Naive thymus-derived CD8-positive, alpha-beta T cell (primary cell): ENCODE data around the gene AKAP10. TPM values are rescaled to one million over a fixed set of nuclear protein-coding genes. Genes with fewer than 3 reads are reported as not detected.
"Not testable (repeated sequence)": the region's sequence is repeated elsewhere in the genome, so short reads cannot be mapped to it uniquely, and the experiment has no call there.

Experiments
- ATAC-seq, 2 donors: fragments of 150-1000 bp; cut with Tn5 transposase in 1 of 2; sonication (Bioruptor Pico), chemical (Tn5 transposase) in 1 of 2; 1 replicate in 1 of 2; 2 replicates in 1 of 2; pipeline ENCODE4 v1.10.0; 2021; ENCODE audit warnings: mild to moderate bottlenecking in 2 of 2, moderate library complexity in 2 of 2
- POLR2A ChIA-PET: fragments of 350-600 bp; sonication (Branson Sonifier 250); formaldehyde crosslinking; loops from one replicate; lab custom pipeline; 2021; ENCODE audit warnings: antibody characterized with exemption; lab: Charles Lee
- DNase-seq, 10 donors: peaks; one replicate each; pipeline versions ENCODE4 v3.0.0 to v3.0.0-alpha.2; 2020 to 2022
- H3K27ac Mint-ChIP-seq, 10 donors: one replicate each; pipeline ENCODE4 v1.8.0; 2020 to 2022; ENCODE audit warnings: mild to moderate bottlenecking in 10 of 10, mixed read lengths in 10 of 10, moderate library complexity in 4 of 10, inconsistent platforms in 1 of 10
- H3K27me3 Mint-ChIP-seq, 5 donors: one replicate each; pipeline ENCODE4 v1.8.0; 2021 to 2022; ENCODE audit warnings: mixed read lengths in 5 of 5
- H3K36me3 Mint-ChIP-seq, 3 donors: one replicate each; pipeline ENCODE4 v1.8.0; 2020 to 2022; ENCODE audit warnings: mixed read lengths in 3 of 3, mild to moderate bottlenecking in 2 of 3, inconsistent platforms in 1 of 3
- H3K4me1 Mint-ChIP-seq, 4 donors: one replicate each; pipeline ENCODE4 v1.8.0; 2021 to 2022; ENCODE audit warnings: mixed read lengths in 4 of 4
- H3K4me3 Mint-ChIP-seq, 10 donors: one replicate each; pipeline ENCODE4 v1.8.0; 2020 to 2022; ENCODE audit warnings: mild to moderate bottlenecking in 10 of 10, mixed read lengths in 10 of 10, moderate library complexity in 6 of 10, inconsistent platforms in 1 of 10
- H3K9me3 Mint-ChIP-seq, 9 donors: one replicate each; pipeline ENCODE4 v1.8.0; 2020 to 2022; ENCODE audit warnings: mixed read lengths in 9 of 9, mild to moderate bottlenecking in 3 of 9, inconsistent platforms in 1 of 9, moderate library complexity in 1 of 9
- polyA plus RNA-seq, 3 donors: library from polyadenylated mRNA; unstranded; fragments of 300-500 nt; fragmentation: Illumina TruSeq; gene quantifications; one replicate each; pipeline ENCODE4 v1.2.3, GENCODE V29; 2021
- total RNA-seq, 8 experiments: library from RNA in 2 of 8; stranded (reverse) in 2 of 8; gene quantifications; one replicate each; pipeline ENCODE4 v1.2.3 and lab custom pipeline; 2021 to 2026

The AKAP10 gene
- total and polyA plus RNA-seq, 5 experiments from 2014 or later, result 15.3 to 71.9 (median 28.5) TPM

- ATAC-seq, result no peak
- no peak for DNase-seq
- peak overlapping the region; percentile 3 to 99 (median 61) for H3K4me3 Mint-ChIP-seq
- POLR2A ChIA-PET, result interaction anchor here (2.9 kb wide), 1 partner anchor 108 kb away, joined by 19 read pairs; the partner anchor contains the start of gene ULK2
- H3K27me3 Mint-ChIP-seq, result no peaks in the 10 kb centered on the region
- H3K9me3 Mint-ChIP-seq, result no peaks in the 10 kb centered on the region
- H3K27ac Mint-ChIP-seq, result peak overlapping the region in 8 of 10 donors; percentile 26 to 72 (median 69)
- H3K36me3 Mint-ChIP-seq, result peaks cover 0 to 42% (median 3%) of the 10 kb centered on the region in 3 donors
- H3K4me1 Mint-ChIP-seq, result peaks cover 15 to 72% (median 57%) of the 10 kb centered on the region in 4 donors
Measured at GRCh38 chr17:19975601-19976000, 2.0 kb downstream of the AKAP10 start.

GRCh38 chr17:19973156-19973555, 4.5 kb downstream of the AKAP10 start:
- ATAC-seq, result no peak
- Mint-ChIP-seq H3K36me3 (peaks cover 0 to 62% (median 9%) of the 10 kb centered on the region in 3 donors), H3K4me3 (peak overlapping the region in 3 of 10 donors; percentile 3 to 22 (median 10)), H3K27ac (peak overlapping the region in 4 of 10 donors; percentile 25 to 46 (median 28)), H3K27me3 (no peaks in the 10 kb centered on the region), H3K9me3 (no peaks in the 10 kb centered on the region), H3K4me1 (peaks cover 20 to 73% (median 62%) of the 10 kb centered on the region in 4 donors)
- DNase-seq, result no peak
- POLR2A ChIA-PET, result no interaction called here

- peak overlapping the region in 1 of 10 donors; percentile 43 for H3K27ac Mint-ChIP-seq
- H3K9me3 Mint-ChIP-seq, H3K4me3 Mint-ChIP-seq, POLR2A ChIA-PET, H3K27me3 Mint-ChIP-seq, DNase-seq, ATAC-seq: not testable (repeated sequence)
- H3K4me1 Mint-ChIP-seq, result peaks cover 16 to 56% (median 36%) of the 10 kb centered on the region in 4 donors
- H3K36me3 Mint-ChIP-seq, result peaks cover 3 to 88% (median 13%) of the 10 kb centered on the region in 3 donors
Measured at GRCh38 chr17:19962954-19963353, 14.7 kb downstream of the AKAP10 start.

- H3K9me3 Mint-ChIP-seq, result peaks cover 0 to 3% (median 0%) of the 10 kb centered on the region in 9 donors
- POLR2A ChIA-PET, result no interaction called here
- H3K27me3 Mint-ChIP-seq, result no peaks in the 10 kb centered on the region
- DNase-seq (no peak), ATAC-seq (no peak)
- H3K4me3 Mint-ChIP-seq, result peak overlapping the region in 2 of 10 donors; percentile 15 to 62
- peaks cover 11 to 88% (median 29%) of the 10 kb centered on the region in 3 donors for H3K36me3 Mint-ChIP-seq
- H3K4me1 Mint-ChIP-seq, result peaks cover 14 to 60% (median 47%) of the 10 kb centered on the region in 4 donors
- peak overlapping the region in 6 of 10 donors; percentile 4 to 58 (median 51) for H3K27ac Mint-ChIP-seq
Measured at GRCh38 chr17:19958023-19958422, 19.6 kb downstream of the AKAP10 start.

- no peaks in the 10 kb centered on the region for H3K27me3 Mint-ChIP-seq
- POLR2A ChIA-PET, result no interaction called here
- H3K36me3 Mint-ChIP-seq, result peaks cover 11 to 73% (median 30%) of the 10 kb centered on the region in 3 donors
- H3K4me3 Mint-ChIP-seq, result peak overlapping the region; percentile 16 to 72 (median 58)
- DNase-seq (no peak), ATAC-seq (peak in 1 of 2 donors; percentile 68)
- peaks cover 17 to 64% (median 47%) of the 10 kb centered on the region in 4 donors for H3K4me1 Mint-ChIP-seq
- H3K9me3 Mint-ChIP-seq, result peaks cover 0 to 4% (median 0%) of the 10 kb centered on the region in 9 donors
- peak overlapping the region in 6 of 10 donors; percentile 29 to 89 (median 54) for H3K27ac Mint-ChIP-seq
Measured at GRCh38 chr17:19955099-19955498, 22.5 kb downstream of the AKAP10 start.

- H3K27me3 Mint-ChIP-seq, ATAC-seq, H3K9me3 Mint-ChIP-seq, H3K4me3 Mint-ChIP-seq, POLR2A ChIA-PET, DNase-seq: not testable (repeated sequence)
- peaks cover 25 to 73% (median 57%) of the 10 kb centered on the region in 4 donors for H3K4me1 Mint-ChIP-seq
- peak overlapping the region in 1 of 10 donors; percentile 65 for H3K27ac Mint-ChIP-seq
- H3K36me3 Mint-ChIP-seq, result peaks cover 13 to 77% (median 22%) of the 10 kb centered on the region in 3 donors
Measured at GRCh38 chr17:19951411-19951810, 26.2 kb downstream of the AKAP10 start.

- POLR2A ChIA-PET, H3K27me3 Mint-ChIP-seq, H3K4me3 Mint-ChIP-seq, H3K9me3 Mint-ChIP-seq, ATAC-seq, DNase-seq: not testable (repeated sequence)
- Mint-ChIP-seq H3K27ac (peak overlapping the region in 1 of 10 donors; percentile 58), H3K36me3 (peaks cover 13 to 75% (median 17%) of the 10 kb centered on the region in 3 donors), H3K4me1 (peaks cover 21 to 67% (median 51%) of the 10 kb centered on the region in 4 donors)
Measured at GRCh38 chr17:19950624-19951195, 26.9 kb downstream of the AKAP10 start.

GRCh38 chr17:19948116-19948943, 29.3 kb downstream of the AKAP10 start:
- peak overlapping the region in 7 of 10 donors; percentile 10 to 65 (median 52) for H3K4me3 Mint-ChIP-seq
- no peak for ATAC-seq
- POLR2A ChIA-PET, result no interaction called here

GRCh38 chr17:19946921-19947320, 30.7 kb downstream of the AKAP10 start:
- no peak for ATAC-seq
- no peak overlapping the region for H3K27ac Mint-ChIP-seq
- H3K36me3 Mint-ChIP-seq, result peaks cover 5 to 76% (median 7%) of the 10 kb centered on the region in 3 donors
- no peak for DNase-seq
- H3K9me3 Mint-ChIP-seq, result no peaks in the 10 kb centered on the region
- POLR2A ChIA-PET, result interaction anchor here (0.5 to 0.6 kb wide), 2 partner anchors 21 to 75 kb away, joined by 3 to 4 read pairs; no protein-coding TSS in a partner anchor
- no peaks in the 10 kb centered on the region for H3K27me3 Mint-ChIP-seq
- no peak overlapping the region for H3K4me3 Mint-ChIP-seq
- H3K4me1 Mint-ChIP-seq, result peaks cover 21 to 74% (median 56%) of the 10 kb centered on the region in 4 donors

More at GRCh38 chr17:19948116-19948943, 29.3 kb downstream of the AKAP10 start:
- H3K36me3 Mint-ChIP-seq, result peaks cover 7 to 74% (median 12%) of the 10 kb centered on the region in 3 donors
- peaks cover 24 to 71% (median 50%) of the 10 kb centered on the region in 4 donors for H3K4me1 Mint-ChIP-seq
- peaks cover 0 to 4% (median 0%) of the 10 kb centered on the region in 9 donors for H3K9me3 Mint-ChIP-seq
- no peaks in the 10 kb centered on the region for H3K27me3 Mint-ChIP-seq
- DNase-seq, result no peak
- peak overlapping the region; percentile 4 to 91 (median 68) for H3K27ac Mint-ChIP-seq

- POLR2A ChIA-PET, result no interaction called here
- peak overlapping the region in 2 of 10 donors; percentile 20 to 46 for H3K4me3 Mint-ChIP-seq
- H3K9me3 Mint-ChIP-seq, result no peaks in the 10 kb centered on the region
- peaks cover 23 to 72% (median 63%) of the 10 kb centered on the region in 4 donors for H3K4me1 Mint-ChIP-seq
- no peaks in the 10 kb centered on the region for H3K27me3 Mint-ChIP-seq
- peak overlapping the region in 8 of 10 donors; percentile 2 to 79 (median 36) for H3K27ac Mint-ChIP-seq
- peaks cover 2 to 82% (median 7%) of the 10 kb centered on the region in 3 donors for H3K36me3 Mint-ChIP-seq
- no peak for DNase-seq
- ATAC-seq, result no peak
Measured at GRCh38 chr17:19945009-19945626, 32.5 kb downstream of the AKAP10 start.

- H3K27ac Mint-ChIP-seq, result peak overlapping the region in 8 of 10 donors; percentile 13 to 82 (median 69)
- no peaks in the 10 kb centered on the region for H3K27me3 Mint-ChIP-seq
- peaks cover 5 to 84% (median 7%) of the 10 kb centered on the region in 3 donors for H3K36me3 Mint-ChIP-seq
- peaks cover 26 to 65% (median 54%) of the 10 kb centered on the region in 4 donors for H3K4me1 Mint-ChIP-seq
- POLR2A ChIA-PET, result no interaction called here
- no peaks in the 10 kb centered on the region for H3K9me3 Mint-ChIP-seq
- no peak for DNase-seq
- H3K4me3 Mint-ChIP-seq, result no peak overlapping the region
- ATAC-seq, result no peak
Measured at GRCh38 chr17:19943599-19943998, 34.0 kb downstream of the AKAP10 start.

GRCh38 chr17:19943026-19943425, 34.6 kb downstream of the AKAP10 start:
- DNase-seq (no peak), ATAC-seq (no peak)
- H3K27ac Mint-ChIP-seq, result peak overlapping the region in 9 of 10 donors; percentile 13 to 82 (median 71)
- POLR2A ChIA-PET, result no interaction called here
- H3K4me3 Mint-ChIP-seq, result no peak overlapping the region
- peaks cover under 1 to 84% (median 5%) of the 10 kb centered on the region in 3 donors for H3K36me3 Mint-ChIP-seq
- no peaks in the 10 kb centered on the region for H3K27me3 Mint-ChIP-seq
- H3K4me1 Mint-ChIP-seq, result peaks cover 20 to 59% (median 48%) of the 10 kb centered on the region in 4 donors
- H3K9me3 Mint-ChIP-seq, result no peaks in the 10 kb centered on the region
